ENCODE measurements around the gene CYB561. TPM values are rescaled to one million over a fixed set of nuclear protein-coding genes. Genes with fewer than 3 reads are reported as not detected.
A peak's percentile ranks its signal among the peaks of the same experiment; 100 is the strongest.

Gene CYB561
- total RNA-seq, 2 experiments from 2014 or later = 2.3 to 2.6 TPM

- CTCF ChIA-PET = interaction anchor here (0.7 to 4.4 kb wide), 7 partner anchors 8 to 176 kb away, joined by 4 to 24 read pairs (median 8); no protein-coding TSS in a partner anchor
- H3K4me1 Mint-ChIP-seq (ENCODE audit: low read depth) = peaks cover 22% of the 10 kb centered on the region
- peak; percentile 19 for DNase-seq
- H3K4me3 Mint-ChIP-seq = no peak overlapping the region
- H3K36me3 Mint-ChIP-seq (ENCODE audit: low read depth) = no peaks in the 10 kb centered on the region
- intact Hi-C loops (cut with micrococcal nuclease) = no loop called here
- no peak overlapping the region for H3K27ac Mint-ChIP-seq
- H3K9me3 Mint-ChIP-seq = no peaks in the 10 kb centered on the region
- no peaks in the 10 kb centered on the region for H3K27me3 Mint-ChIP-seq (ENCODE audit: low read depth)
These were observed 10.2 kb downstream of the CYB561 start for GRCh38 chr17:63435681-63436522.

GRCh38 chr17:63434951-63435571, 11.0 kb downstream of the CYB561 start:
- Mint-ChIP-seq H3K27ac (no peak overlapping the region), H3K4me1 (ENCODE audit: low read depth) (peaks cover 17% of the 10 kb centered on the region), H3K4me3 (no peak overlapping the region), H3K27me3 (ENCODE audit: low read depth) (no peaks in the 10 kb centered on the region), H3K9me3 (no peaks in the 10 kb centered on the region), H3K36me3 (ENCODE audit: low read depth) (no peaks in the 10 kb centered on the region)
- peak; percentile 28 for DNase-seq
- CTCF ChIA-PET = interaction anchor here (0.7 to 4.4 kb wide), 7 partner anchors 9 to 177 kb away, joined by 4 to 24 read pairs (median 8); no protein-coding TSS in a partner anchor
- intact Hi-C loops (cut with micrococcal nuclease) = no loop called here

- Mint-ChIP-seq H3K27ac (no peak overlapping the region), H3K9me3 (no peaks in the 10 kb centered on the region), H3K4me3 (no peak overlapping the region), H3K27me3 (ENCODE audit: low read depth) (no peaks in the 10 kb centered on the region), H3K36me3 (ENCODE audit: low read depth) (no peaks in the 10 kb centered on the region), H3K4me1 (ENCODE audit: low read depth) (peaks cover 9% of the 10 kb centered on the region)
- CTCF ChIA-PET = interaction anchor here (0.9 to 9.2 kb wide), 7 partner anchors 10 to 178 kb away, joined by 3 to 138 read pairs (median 8); partner anchors contain the start of gene ACE
- intact Hi-C loops (cut with micrococcal nuclease) = no loop called here
- DNase-seq = no peak
These were observed 12.1 kb downstream of the CYB561 start for GRCh38 chr17:63433746-63434591.

GRCh38 chr17:63431939-63432804, 13.9 kb downstream of the CYB561 start:
- H3K27ac Mint-ChIP-seq = no peak overlapping the region
- H3K4me1 Mint-ChIP-seq (ENCODE audit: low read depth) = peaks cover 18% of the 10 kb centered on the region
- DNase-seq = no peak
- CTCF ChIA-PET = interaction anchor here (0.5 to 9.2 kb wide), 8 partner anchors 12 to 395 kb away, joined by 3 to 138 read pairs (median 4); partner anchors contain the start of gene ACE
- no peaks in the 10 kb centered on the region for H3K36me3 Mint-ChIP-seq (ENCODE audit: low read depth)
- no peaks in the 10 kb centered on the region for H3K9me3 Mint-ChIP-seq
- intact Hi-C loops (cut with micrococcal nuclease) = no loop called here
- H3K4me3 Mint-ChIP-seq = no peak overlapping the region
- H3K27me3 Mint-ChIP-seq (ENCODE audit: low read depth) = no peaks in the 10 kb centered on the region

- Mint-ChIP-seq H3K36me3 (ENCODE audit: low read depth) (no peaks in the 10 kb centered on the region), H3K27me3 (ENCODE audit: low read depth) (no peaks in the 10 kb centered on the region), H3K9me3 (no peaks in the 10 kb centered on the region), H3K4me3 (no peak overlapping the region), H3K27ac (no peak overlapping the region), H3K4me1 (ENCODE audit: low read depth) (peaks cover 24% of the 10 kb centered on the region)
- intact Hi-C loops (cut with micrococcal nuclease) = no loop called here
- no peak for DNase-seq
- CTCF ChIA-PET = interaction anchor here (0.6 to 9.2 kb wide), 5 partner anchors 13 to 180 kb away, joined by 3 to 138 read pairs (median 3); partner anchors contain the start of gene ACE
These were observed 14.5 kb downstream of the CYB561 start for GRCh38 chr17:63431618-63431938.

GRCh38 chr17:63430223-63430622, 15.9 kb downstream of the CYB561 start:
- CTCF ChIA-PET = interaction anchor here (0.8 to 9.2 kb wide), 5 partner anchors 24 to 706 kb away, joined by 3 to 138 read pairs (median 7); partner anchors contain the start of gene ACE
- H3K4me1 Mint-ChIP-seq (ENCODE audit: low read depth) = peaks cover 28% of the 10 kb centered on the region
- no peaks in the 10 kb centered on the region for H3K36me3 Mint-ChIP-seq (ENCODE audit: low read depth)
- no peaks in the 10 kb centered on the region for H3K27me3 Mint-ChIP-seq (ENCODE audit: low read depth)
- no peak overlapping the region for H3K27ac Mint-ChIP-seq
- intact Hi-C loops (cut with micrococcal nuclease) = no loop called here
- no peaks in the 10 kb centered on the region for H3K9me3 Mint-ChIP-seq
- no peak for DNase-seq
- H3K4me3 Mint-ChIP-seq = no peak overlapping the region

- Mint-ChIP-seq H3K27me3 (ENCODE audit: low read depth) (no peaks in the 10 kb centered on the region), H3K4me1 (ENCODE audit: low read depth) (peaks cover 25% of the 10 kb centered on the region), H3K27ac (no peak overlapping the region), H3K36me3 (ENCODE audit: low read depth) (no peaks in the 10 kb centered on the region), H3K9me3 (no peaks in the 10 kb centered on the region), H3K4me3 (no peak overlapping the region)
- CTCF ChIA-PET = interaction anchor here (2.3 to 9.2 kb wide), 3 partner anchors 24 to 182 kb away, joined by 7 to 138 read pairs (median 99); partner anchors contain the start of gene ACE
- no peak for DNase-seq
- intact Hi-C loops (cut with micrococcal nuclease) = loop anchor here (5.0 kb wide), 1 partner anchor 268 kb away; no protein-coding TSS in a partner anchor
These were observed 16.3 kb downstream of the CYB561 start for GRCh38 chr17:63429766-63430165.

GRCh38 chr17:63426917-63427308, 19.2 kb downstream of the CYB561 start:
- Mint-ChIP-seq H3K36me3 (ENCODE audit: low read depth) (no peaks in the 10 kb centered on the region), H3K9me3 (no peaks in the 10 kb centered on the region), H3K27me3 (ENCODE audit: low read depth) (no peaks in the 10 kb centered on the region), H3K27ac (no peak overlapping the region), H3K4me1 (ENCODE audit: low read depth) (peaks cover 19% of the 10 kb centered on the region), H3K4me3 (no peak overlapping the region)
- no peak for DNase-seq
- CTCF ChIA-PET = interaction anchor here (0.8 to 9.2 kb wide), 14 partner anchors 8 to 284 kb away, joined by 3 to 138 read pairs (median 12); partner anchors contain the start of genes ACE and MAP3K3
- intact Hi-C loops (cut with micrococcal nuclease) = loop anchor here (5.0 kb wide), 1 partner anchor 270 kb away; no protein-coding TSS in a partner anchor

GRCh38 chr17:63426041-63426916, 19.8 kb downstream of the CYB561 start:
- intact Hi-C loops (cut with micrococcal nuclease) = loop anchor here (5.0 kb wide), 1 partner anchor 271 kb away; no protein-coding TSS in a partner anchor
- H3K36me3 Mint-ChIP-seq (ENCODE audit: low read depth) = no peaks in the 10 kb centered on the region
- H3K27me3 Mint-ChIP-seq (ENCODE audit: low read depth) = no peaks in the 10 kb centered on the region
- H3K4me3 Mint-ChIP-seq = no peak overlapping the region
- no peaks in the 10 kb centered on the region for H3K9me3 Mint-ChIP-seq
- peaks cover 19% of the 10 kb centered on the region for H3K4me1 Mint-ChIP-seq (ENCODE audit: low read depth)
- CTCF ChIA-PET = interaction anchor here (0.6 to 9.2 kb wide), 40 partner anchors 9 to 1315 kb away, joined by 3 to 138 read pairs (median 4); partner anchors contain the start of genes ACE, MAP3K3 and TACO1
- no peak for DNase-seq
- no peak overlapping the region for H3K27ac Mint-ChIP-seq

GRCh38 chr17:63425483-63425882, 20.6 kb downstream of the CYB561 start:
- no peaks in the 10 kb centered on the region for H3K27me3 Mint-ChIP-seq (ENCODE audit: low read depth)
- intact Hi-C loops (cut with micrococcal nuclease) = loop anchor here (1.0 to 5.0 kb wide), 6 partner anchors 54 to 445 kb away; no protein-coding TSS in a partner anchor
- H3K9me3 Mint-ChIP-seq = no peaks in the 10 kb centered on the region
- CTCF ChIA-PET = interaction anchor here (0.6 to 9.2 kb wide), 39 partner anchors 8 to 1315 kb away, joined by 3 to 138 read pairs (median 4); partner anchors contain the start of genes ACE, MAP3K3 and TACO1
- H3K4me3 Mint-ChIP-seq = no peak overlapping the region
- no peak overlapping the region for H3K27ac Mint-ChIP-seq
- H3K4me1 Mint-ChIP-seq (ENCODE audit: low read depth) = peaks cover 21% of the 10 kb centered on the region
- peak; percentile 85 for DNase-seq
- no peaks in the 10 kb centered on the region for H3K36me3 Mint-ChIP-seq (ENCODE audit: low read depth)
